SK-N-MC (cell line): Measurements from ENCODE around the gene FANCE.

Experiments
- EZH2 ChIP-seq: fragments of 200-600 bp; sonication (generic); IDR thresholded peaks from one replicate; pipeline ENCODE4 v1.6.1; 2017; ENCODE audit warnings: antibody characterized with exemption
- FOXP2 ChIP-seq: optimal IDR thresholded peaks from 2 replicates; pipeline ENCODE3; 2011; ENCODE audit warnings: mild to moderate bottlenecking, moderate library complexity; ENCODE audit not compliant: insufficient read depth; ENCODE audit errors: extremely low read length, control extremely low read depth
- POLR2AphosphoS5 ChIP-seq: IDR thresholded peaks from 2 replicates; pipeline ENCODE4 v1.6.1; 2012; ENCODE audit warnings: mild to moderate bottlenecking, low read depth, low read length, borderline replicate concordance

- no peak for TF ChIP-seq EZH2
- no peak for TF ChIP-seq POLR2AphosphoS5
- no peak for TF ChIP-seq FOXP2
Measured at GRCh38 chr6:35457907-35458306, 5.8 kb downstream of the FANCE start.
